Measurements from ENCODE around the gene ARID1B. TPM values are rescaled to one million over a fixed set of nuclear protein-coding genes. Genes with fewer than 3 reads are reported as not detected.

ARID1B gene
- total and polyA plus RNA-seq, 2 experiments from 2014 or later, result 32.9 to 67.0 TPM

DNA sequence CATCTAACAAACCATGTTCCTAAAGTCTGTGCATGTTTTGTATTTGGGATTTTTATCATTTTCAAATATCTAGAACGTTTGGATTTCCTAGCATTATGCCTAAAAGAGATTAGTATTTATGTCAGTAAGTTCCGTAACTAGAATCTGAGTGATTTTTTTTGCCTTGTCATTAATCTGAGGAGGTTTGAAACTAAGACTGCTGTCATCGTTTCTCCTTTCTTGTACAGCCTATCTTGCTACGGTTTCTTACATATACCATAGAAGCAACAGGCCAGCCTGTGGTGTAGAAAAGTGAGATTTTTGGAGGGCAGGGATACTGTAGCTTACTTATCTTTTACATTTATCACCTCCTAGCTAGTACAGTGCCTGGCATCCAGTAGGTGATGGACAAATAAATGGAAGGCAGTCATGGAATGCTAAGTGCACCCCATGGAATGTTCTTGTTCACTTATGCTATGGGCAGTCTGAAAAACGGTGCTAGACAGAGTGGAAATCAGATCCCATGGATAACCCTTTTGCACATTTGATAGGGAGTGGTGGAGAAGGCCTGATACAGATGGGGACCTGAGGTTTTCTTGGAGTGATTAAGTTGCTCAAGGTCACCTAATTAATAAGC lies 93.9 kb downstream of the ARID1B start:
- Histone ChIP-seq H4K20me1 (ENCODE audit: insufficient read depth, poor library complexity, severe bottlenecking) (peaks cover 50% of the 10 kb centered on the region), H3K36me3 (replicated peaks; ENCODE audit: insufficient read depth, low read depth) (no peaks in the 10 kb centered on the region), H3K9me3 (ENCODE audit: low read depth) (no peaks in the 10 kb centered on the region), H3K79me2 (peaks cover 98% of the 10 kb centered on the region), H3K4me3 (no peak overlapping the region), H3K4me1 (ENCODE audit: insufficient read depth) (peaks cover 16% of the 10 kb centered on the region), H3K27ac (no peak overlapping the region), H3K4me2 (no peak overlapping the region), H2AFZ (no peak overlapping the region), H3K27me3 (no peaks in the 10 kb centered on the region), H3K9me2 (replicated peaks; ENCODE audit: insufficient read depth) (no peaks in the 10 kb centered on the region)
- 74% methylated on average over 5 of the region's 5 CpGs for WGBS (ENCODE audit: low lambda C conversion rate, missing lambda C conversion rate)
- TF ChIP-seq EZH2 (IDR thresholded peaks at IDR 0.05; ENCODE audit: borderline replicate concordance) (no peak), CTCF (IDR thresholded peaks at IDR 0.05; ENCODE audit: poor library complexity) (no peak), EZH2phosphoT487 (IDR thresholded peaks at IDR 0.05; ENCODE audit: low read depth, severe bottlenecking, unreplicated experiment) (no peak)
- no peak for DNase-seq (ENCODE audit: low spot score)

DNA sequence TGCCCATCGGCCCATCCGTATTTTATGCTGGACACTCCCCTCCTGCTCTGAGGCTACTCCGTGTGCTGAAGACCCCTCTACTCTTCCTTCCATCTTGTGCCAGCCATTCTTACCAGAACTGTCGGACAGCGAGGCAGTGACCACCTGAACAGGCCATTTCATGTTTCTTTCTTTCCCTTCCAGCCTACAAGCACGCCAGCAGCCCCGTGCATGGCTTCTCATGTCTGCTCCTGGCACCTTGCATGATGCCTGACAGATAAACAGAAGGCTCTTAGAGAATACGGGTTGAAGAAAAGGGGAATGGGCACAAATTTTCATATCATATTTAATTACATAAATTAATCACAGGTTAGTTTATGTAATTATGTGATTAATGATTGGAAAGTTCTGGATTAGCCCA lies 95.7 kb downstream of the ARID1B start:
- no peak for DNase-seq (ENCODE audit: low spot score)
- H2AFZ ChIP-seq, result no peak overlapping the region
- peaks cover 100% of the 10 kb centered on the region for H3K79me2 ChIP-seq
- WGBS (ENCODE audit: low lambda C conversion rate, missing lambda C conversion rate), result 97% methylated on average over 8 of the region's 8 CpGs
- TF ChIP-seq EZH2phosphoT487 (IDR thresholded peaks at IDR 0.05; ENCODE audit: low read depth, severe bottlenecking, unreplicated experiment) (no peak), CTCF (IDR thresholded peaks at IDR 0.05; ENCODE audit: poor library complexity) (no peak), EZH2 (IDR thresholded peaks at IDR 0.05; ENCODE audit: borderline replicate concordance) (no peak)
- peaks cover 55% of the 10 kb centered on the region for H4K20me1 ChIP-seq (ENCODE audit: insufficient read depth, poor library complexity, severe bottlenecking)
- no peaks in the 10 kb centered on the region for H3K27me3 ChIP-seq
- no peak overlapping the region for H3K4me3 ChIP-seq
- H3K4me2 ChIP-seq, result no peak overlapping the region
- H3K4me1 ChIP-seq (ENCODE audit: insufficient read depth), result peaks cover 8% of the 10 kb centered on the region
- H3K36me3 ChIP-seq (replicated peaks; ENCODE audit: insufficient read depth, low read depth), result no peaks in the 10 kb centered on the region
- no peak overlapping the region for H3K27ac ChIP-seq
- no peaks in the 10 kb centered on the region for H3K9me2 ChIP-seq (replicated peaks; ENCODE audit: insufficient read depth)
- H3K9me3 ChIP-seq (ENCODE audit: low read depth), result no peaks in the 10 kb centered on the region

GRCh38 chr6:156873654-156874380 lies 96.6 kb downstream of the ARID1B start:
- Histone ChIP-seq H3K27me3 (no peaks in the 10 kb centered on the region), H3K36me3 (replicated peaks; ENCODE audit: insufficient read depth, low read depth) (no peaks in the 10 kb centered on the region), H4K20me1 (ENCODE audit: insufficient read depth, poor library complexity, severe bottlenecking) (peaks cover 55% of the 10 kb centered on the region), H3K27ac (no peak overlapping the region), H3K4me1 (ENCODE audit: insufficient read depth) (peaks cover 8% of the 10 kb centered on the region), H3K9me3 (ENCODE audit: low read depth) (no peaks in the 10 kb centered on the region), H3K4me2 (no peak overlapping the region), H3K79me2 (peaks cover 100% of the 10 kb centered on the region), H3K9me2 (replicated peaks; ENCODE audit: insufficient read depth) (no peaks in the 10 kb centered on the region), H2AFZ (no peak overlapping the region), H3K4me3 (no peak overlapping the region)
- TF ChIP-seq EZH2phosphoT487 (IDR thresholded peaks at IDR 0.05; ENCODE audit: low read depth, severe bottlenecking, unreplicated experiment) (no peak), CTCF (IDR thresholded peaks at IDR 0.05; ENCODE audit: poor library complexity) (no peak), EZH2 (IDR thresholded peaks at IDR 0.05; ENCODE audit: borderline replicate concordance) (no peak)
- WGBS (ENCODE audit: low lambda C conversion rate, missing lambda C conversion rate), result 89% methylated on average over 10 of the region's 10 CpGs
- DNase-seq (ENCODE audit: low spot score), result no peak
